ENCODE data around the gene CALN1.

- no peak for TF ChIP-seq CTCF (IDR thresholded peaks at IDR 0.05; ENCODE audit: poor library complexity)
- no peak for TF ChIP-seq EZH2 (IDR thresholded peaks at IDR 0.05; ENCODE audit: borderline replicate concordance)
- TF ChIP-seq EZH2phosphoT487 (IDR thresholded peaks at IDR 0.05; ENCODE audit: low read depth, severe bottlenecking, unreplicated experiment): no peak
Measured at GRCh38 chr7:72023926-72024325, 388.2 kb downstream of the CALN1 start.
